MCF 10A (cell line): Measurements from ENCODE around the gene FBXW11. TPM values are rescaled to one million over a fixed set of nuclear protein-coding genes. Genes with fewer than 3 reads are reported as not detected.
"Not testable (repeated sequence)": the region's sequence is repeated elsewhere in the genome, so short reads cannot be mapped to it uniquely, and the experiment has no call there.

Experiments used
- BruUV-seq: library from RNA; stranded (reverse); fragments of 400-500 nt; replicated peaks from 2 replicates; lab custom pipeline; 2021; lab: Mats Ljungman, UMichigan
- CTCF ChIA-PET: fragments of 300-600 bp; sonication (Branson Sonifier 250); formaldehyde crosslinking; extraction: SDS; loops from one replicate; lab custom pipeline; 2021; ENCODE audit warnings: antibody characterized with exemption, inconsistent platforms; lab: Yijun Ruan, JAX
- POLR2A ChIA-PET: fragments of 300-600, 350-650 bp; sonication (Branson Sonifier 250); formaldehyde crosslinking; extraction: SDS; loops from one replicate; lab custom pipeline; 2020; ENCODE audit warnings: antibody characterized with exemption, inconsistent platforms; lab: Yijun Ruan, JAX
- DNase-seq: peaks from one replicate; pipeline ENCODE4 v3.0.0-alpha.2; 2018; ENCODE audit not compliant: unreplicated experiment
- H3K27ac Mint-ChIP-seq: one replicate; pipeline ENCODE4 v1.8.0; 2022; ENCODE audit warnings: mild to moderate bottlenecking, low read depth, mixed read lengths; ENCODE audit not compliant: unreplicated experiment
- H3K27me3 Mint-ChIP-seq: one replicate; pipeline ENCODE4 v1.8.0; 2022; ENCODE audit warnings: mixed read lengths; ENCODE audit not compliant: insufficient read depth, unreplicated experiment
- H3K36me3 Mint-ChIP-seq: one replicate; pipeline ENCODE4 v1.8.0; 2022; ENCODE audit warnings: mild to moderate bottlenecking, moderate library complexity, mixed read lengths; ENCODE audit not compliant: insufficient read depth, unreplicated experiment
- H3K4me1 Mint-ChIP-seq: one replicate; pipeline ENCODE4 v1.8.0; 2022; ENCODE audit warnings: mixed read lengths; ENCODE audit not compliant: insufficient read depth, unreplicated experiment
- H3K4me3 Mint-ChIP-seq: one replicate; pipeline ENCODE4 v1.8.0; 2022; ENCODE audit warnings: mild to moderate bottlenecking, moderate library complexity, mixed read lengths; ENCODE audit not compliant: unreplicated experiment
- H3K9me3 Mint-ChIP-seq: one replicate; pipeline ENCODE4 v1.8.0; 2022; ENCODE audit warnings: mixed read lengths; ENCODE audit not compliant: unreplicated experiment
- CTCF ChIP-seq: fragments of 200-600 bp; IDR thresholded peaks from one replicate; pipeline ENCODE4 v1.8.0; 2022; ENCODE audit warnings: antibody characterized with exemption, mild to moderate bottlenecking; ENCODE audit not compliant: unreplicated experiment
- intact Hi-C: fragments of 100-400 bp; cut with micrococcal nuclease; formaldehyde crosslinking; loops from 2 replicates; pipeline ENCODE4 v1.14.1; 2022
- total RNA-seq: library from RNA; stranded (reverse); gene quantifications from 2 replicates; pipeline ENCODE4 v1.2.3, GENCODE V29; 2022

The FBXW11 gene
- total RNA-seq, 1 experiment from 2014 or later: 64.7 TPM

- intact Hi-C loops: no loop called here
- no peak for DNase-seq
- no peaks in the 10 kb centered on the region for H3K27me3 Mint-ChIP-seq
- no TSS peak for BruUV-seq
- H3K36me3 Mint-ChIP-seq: peaks cover 60% of the 10 kb centered on the region
- no peak for TF ChIP-seq CTCF
- POLR2A ChIA-PET: interaction anchor here (0.5 to 1.4 kb wide), 3 partner anchors 9 to 436 kb away, joined by 3 to 5 read pairs (median 3); no protein-coding TSS in a partner anchor
- no peaks in the 10 kb centered on the region for H3K4me1 Mint-ChIP-seq
- CTCF ChIA-PET: interaction anchor here (1.0 to 1.9 kb wide), 6 partner anchors 15 to 473 kb away, joined by 3 to 8 read pairs (median 4); no protein-coding TSS in a partner anchor
- H3K4me3 Mint-ChIP-seq: no peak overlapping the region
- no peaks in the 10 kb centered on the region for H3K9me3 Mint-ChIP-seq
- H3K27ac Mint-ChIP-seq: peak overlapping the region; percentile 37
Observed at GRCh38 chr5:171891150-171891549, 115.3 kb downstream of the FBXW11 start.

- BruUV-seq: no TSS peak
- intact Hi-C loops: no loop called here
- Mint-ChIP-seq H3K27me3 (no peaks in the 10 kb centered on the region), H3K4me1 (no peaks in the 10 kb centered on the region), H3K9me3 (no peaks in the 10 kb centered on the region), H3K36me3 (peaks cover 73% of the 10 kb centered on the region), H3K4me3 (no peak overlapping the region), H3K27ac (no peak overlapping the region)
- CTCF ChIA-PET: interaction anchor here (0.5 to 1.3 kb wide), 4 partner anchors 20 to 135 kb away, joined by 3 to 4 read pairs (median 4); no protein-coding TSS in a partner anchor
- TF ChIP-seq CTCF: no peak
- DNase-seq: no peak
- POLR2A ChIA-PET: no interaction called here
Observed at GRCh38 chr5:171888051-171888481, 118.4 kb downstream of the FBXW11 start.

GRCh38 chr5:171886037-171886436 is 120.4 kb downstream of the FBXW11 start:
- CTCF ChIA-PET, H3K4me1 Mint-ChIP-seq, intact Hi-C loops, POLR2A ChIA-PET, H3K27me3 Mint-ChIP-seq, H3K27ac Mint-ChIP-seq, DNase-seq, H3K9me3 Mint-ChIP-seq, H3K4me3 Mint-ChIP-seq, BruUV-seq: not testable (repeated sequence)
- peaks cover 81% of the 10 kb centered on the region for H3K36me3 Mint-ChIP-seq

DNA sequence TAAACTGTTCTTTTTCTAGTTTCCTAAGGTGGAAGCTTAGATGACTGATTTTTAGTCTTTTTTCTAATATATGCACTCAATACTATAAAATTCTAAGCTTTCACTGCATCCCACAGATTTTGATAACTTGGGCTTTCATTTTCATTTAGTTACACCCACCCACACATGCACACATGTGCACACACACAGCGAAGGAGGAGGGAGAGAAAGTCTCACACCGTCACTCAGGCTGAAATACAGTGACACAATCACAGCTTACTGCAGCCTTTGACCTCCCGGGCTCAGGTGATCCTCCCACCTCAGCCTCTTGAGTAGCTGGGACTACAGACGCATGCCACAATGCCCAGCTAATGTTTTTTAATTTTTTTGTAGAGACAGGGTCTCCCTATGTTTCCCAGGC is 124.3 kb downstream of the FBXW11 start:
- TF ChIP-seq CTCF: no peak
- Mint-ChIP-seq H3K4me1 (peaks cover 4% of the 10 kb centered on the region), H3K4me3 (no peak overlapping the region), H3K36me3 (peaks cover 67% of the 10 kb centered on the region), H3K27me3 (no peaks in the 10 kb centered on the region), H3K27ac (no peak overlapping the region), H3K9me3 (no peaks in the 10 kb centered on the region)
- CTCF ChIA-PET: interaction anchor here (1.4 to 2.7 kb wide), 3 partner anchors 9 to 463 kb away, joined by 3 to 10 read pairs (median 9); partner anchors contain the start of gene FGF18
- POLR2A ChIA-PET: interaction anchor here (0.7 to 1.6 kb wide), 7 partner anchors 8 to 463 kb away, joined by 3 to 7 read pairs (median 5); partner anchors contain the start of gene FGF18
- intact Hi-C loops: no loop called here
- BruUV-seq: no TSS peak
- no peak for DNase-seq
